A549 (cell line): Measurements from ENCODE around the gene HES3. TPM values are rescaled to one million over a fixed set of nuclear protein-coding genes. Genes with fewer than 3 reads are reported as not detected.

Experiments
- ATAC-seq, 2 experiments: fragments of 200-7000 bp in 1 of 2; fragments of >200 bp in 1 of 2; cut with Nextera tagmentation in 1 of 2; cut with Tn5 transposase in 1 of 2; 3 replicates each; pipeline versions ENCODE4 v1.8.0 to v1.9.1; 2018 to 2020; ENCODE audit warnings: mild to moderate bottlenecking in 1 of 2, moderate library complexity in 1 of 2
- CTCF ChIA-PET: fragments of 300-600 bp; sonication (Branson Sonifier 250); formaldehyde crosslinking; extraction: SDS; loops from one replicate; lab custom pipeline; 2021; ENCODE audit warnings: antibody characterized with exemption, inconsistent platforms; lab: Yijun Ruan, JAX
- POLR2A ChIA-PET: fragments of 350-600 bp; formaldehyde crosslinking; extraction: SDS; loops from one replicate; lab custom pipeline; 2021; ENCODE audit warnings: antibody characterized with exemption, inconsistent platforms; lab: Yijun Ruan, JAX
- DNase-seq, 2 experiments: peaks; one replicate each; pipeline versions ENCODE4 v3.0.0 to v3.0.0-alpha.2; 2011 to 2016; ENCODE audit warnings: low read depth in 1 of 2, low spot score in 1 of 2
- FAIRE-seq: peaks from 2 replicates; lab custom pipeline; 2011; peaks lifted over from hg19 to GRCh38; lab: Jason Lieb, UNC
- H3K27ac ChIP-seq, 2 experiments: fragments of >200 bp; sonication (Bioruptor Twin); formaldehyde crosslinking; 3 replicates each; pipeline ENCODE4 v1.5.1; 2016 to 2017
- H3K4me1 ChIP-seq: fragments of >200 bp; sonication (Bioruptor Twin); formaldehyde crosslinking; 3 replicates; pipeline ENCODE4 v1.6.1; 2016
- H3K4me2 ChIP-seq: fragments of >200 bp; sonication (Bioruptor Twin); formaldehyde crosslinking; 3 replicates; pipeline ENCODE4 v1.6.1; 2016
- H3K4me3 ChIP-seq: fragments of >200 bp; sonication (Bioruptor Twin); formaldehyde crosslinking; 3 replicates; pipeline ENCODE4 v1.5.1; 2016
- H3K9me3 ChIP-seq: fragments of >200 bp; sonication (Bioruptor Twin); formaldehyde crosslinking; 3 replicates; pipeline ENCODE4 v1.6.1; 2016
- CHD4 ChIP-seq: fragments of 200-600 bp; sonication (generic); IDR thresholded peaks from 2 replicates; pipeline ENCODE4 v1.6.1; 2016; ENCODE audit warnings: antibody characterized with exemption, mild to moderate bottlenecking, borderline replicate concordance
- EHMT2 ChIP-seq: fragments of 200-600 bp; sonication (generic); IDR thresholded peaks from 2 replicates; pipeline ENCODE4 v1.6.1; 2016; ENCODE audit warnings: antibody characterized with exemption, low read depth, mild to moderate bottlenecking, moderate library complexity
- FOSB ChIP-seq: fragments of 250-450 bp; sonication (Bioruptor Pico); IDR thresholded peaks from 2 replicates; pipeline ENCODE4 v1.5.0; 2020; ENCODE audit warnings: mild to moderate bottlenecking, moderate library complexity
- FOSL2 ChIP-seq, 2 experiments: fragments of 450-650 bp in 1 of 2; fragments of >200 bp in 1 of 2; sonication (Bioruptor Twin) in 1 of 2; formaldehyde crosslinking; IDR thresholded peaks; 2 replicates each; pipeline versions ENCODE4 v1.5.0 to v1.6.1; 2016 to 2020; ENCODE audit warnings: mild to moderate bottlenecking in 1 of 2, moderate library complexity in 1 of 2
- FOXS1 ChIP-seq: fragments of 250-450 bp; sonication (Bioruptor Pico); IDR thresholded peaks from 2 replicates; pipeline ENCODE4 v1.5.0; 2020; ENCODE audit warnings: mild to moderate bottlenecking, moderate library complexity
- HOXA7 ChIP-seq: fragments of 250-450 bp; sonication (Bioruptor Pico); IDR thresholded peaks from 2 replicates; pipeline ENCODE4 v1.5.0; 2020; ENCODE audit warnings: mild to moderate bottlenecking, moderate library complexity
- HOXB5 ChIP-seq: fragments of 250-450 bp; sonication (Bioruptor Pico); IDR thresholded peaks from 2 replicates; pipeline ENCODE4 v1.5.0; 2020; ENCODE audit warnings: mild to moderate bottlenecking, moderate library complexity
- JUN ChIP-seq, 2 experiments: fragments of >200 bp; sonication (Bioruptor Twin); formaldehyde crosslinking; IDR thresholded peaks; 2 replicates in 1 of 2; 3 replicates in 1 of 2; pipeline ENCODE4 v1.6.1; 2016 to 2017
- JUNB ChIP-seq: fragments of >200 bp; sonication (Bioruptor Twin); formaldehyde crosslinking; IDR thresholded peaks from 2 replicates; pipeline ENCODE4 v1.6.1; 2016
- KDM1A ChIP-seq: fragments of 200-600 bp; sonication (generic); IDR thresholded peaks from 2 replicates; pipeline ENCODE4 v1.6.1; 2016; ENCODE audit warnings: low read depth, mild to moderate bottlenecking
- KDM5A ChIP-seq: fragments of 200-600 bp; sonication (generic); IDR thresholded peaks from 2 replicates; pipeline ENCODE4 v1.6.1; 2016; ENCODE audit warnings: antibody characterized with exemption, mild to moderate bottlenecking
- MAFK ChIP-seq: fragments of 450-650 bp; IDR thresholded peaks from 2 replicates; pipeline ENCODE4 v1.6.1; 2014; ENCODE audit not compliant: partially characterized antibody
- MAZ ChIP-seq: fragments of 150-350 bp; IDR thresholded peaks from 2 replicates; pipeline ENCODE4 v1.6.1; 2014; ENCODE audit warnings: antibody characterized with exemption, low read depth, low read length, borderline replicate concordance
- RAD21 ChIP-seq, 2 experiments: fragments of >200 bp in 1 of 2; sonication (Bioruptor Twin) in 1 of 2; formaldehyde crosslinking in 1 of 2; IDR thresholded peaks in 1 of 2; conservative IDR thresholded peaks in 1 of 2; 2 replicates in 1 of 2; 3 replicates in 1 of 2; pipeline ENCODE4 v1.6.1; 2012 to 2018; ENCODE audit warnings: inconsistent platforms in 1 of 2
- RFX5 ChIP-seq: fragments of 450-650 bp; IDR thresholded peaks from 2 replicates; pipeline ENCODE4 v1.7.1; 2014; ENCODE audit warnings: antibody characterized with exemption, mild to moderate bottlenecking, moderate library complexity
- SREBF2 ChIP-seq: fragments of 450-650 bp; IDR thresholded peaks from 2 replicates; pipeline ENCODE4 v1.6.1; 2014; ENCODE audit warnings: mild to moderate bottlenecking, moderate library complexity
- TP53 ChIP-seq: fragments of 250-450 bp; sonication (Bioruptor Pico); IDR thresholded peaks from 2 replicates; pipeline ENCODE4 v1.5.0; 2021; ENCODE audit warnings: mild to moderate bottlenecking, moderate library complexity
- ZSCAN20 ChIP-seq: fragments of 250-450 bp; sonication (Bioruptor Pico); IDR thresholded peaks from 2 replicates; pipeline ENCODE4 v1.8.0; 2022; ENCODE audit warnings: mild to moderate bottlenecking, moderate library complexity
- WGBS: methylation state at CpG from one replicate; pipeline ENCODE4 v1.1.6; 2017; ENCODE audit errors: missing lambda C conversion rate; 5-methylcytosine and 5-hydroxymethylcytosine counted together
- polyA plus RNA-seq, 4 experiments: library from polyadenylated mRNA; depleted of rRNA in 3 of 4; stranded (reverse); fragments of >200 nt; fragmentation: RNase III in 1 of 4; extraction: RNeasy Plus Mini Kit Qiagen cat#74134 plus additional on column Dnase treatment in 1 of 4; gene quantifications; 2 replicates in 3 of 4; 3 replicates in 1 of 4; pipeline ENCODE4 v1.2.3, GENCODE V29; 2011 to 2017
- TF ChIP-seq, protein P1 (sequence below): fragments of >200 bp; sonication (Bioruptor Twin); formaldehyde crosslinking; IDR thresholded peaks from 3 replicates; pipeline ENCODE4 v1.5.1; 2016
- TF ChIP-seq, protein P2 (sequence below): fragments of >200 bp; sonication (Bioruptor Twin); formaldehyde crosslinking; IDR thresholded peaks from 3 replicates; pipeline ENCODE4 v1.6.1; 2016

HES3 gene
- polyA plus RNA-seq, 2 of the 4 experiments (the other 2 are of a cell fraction): not detected

DNA sequence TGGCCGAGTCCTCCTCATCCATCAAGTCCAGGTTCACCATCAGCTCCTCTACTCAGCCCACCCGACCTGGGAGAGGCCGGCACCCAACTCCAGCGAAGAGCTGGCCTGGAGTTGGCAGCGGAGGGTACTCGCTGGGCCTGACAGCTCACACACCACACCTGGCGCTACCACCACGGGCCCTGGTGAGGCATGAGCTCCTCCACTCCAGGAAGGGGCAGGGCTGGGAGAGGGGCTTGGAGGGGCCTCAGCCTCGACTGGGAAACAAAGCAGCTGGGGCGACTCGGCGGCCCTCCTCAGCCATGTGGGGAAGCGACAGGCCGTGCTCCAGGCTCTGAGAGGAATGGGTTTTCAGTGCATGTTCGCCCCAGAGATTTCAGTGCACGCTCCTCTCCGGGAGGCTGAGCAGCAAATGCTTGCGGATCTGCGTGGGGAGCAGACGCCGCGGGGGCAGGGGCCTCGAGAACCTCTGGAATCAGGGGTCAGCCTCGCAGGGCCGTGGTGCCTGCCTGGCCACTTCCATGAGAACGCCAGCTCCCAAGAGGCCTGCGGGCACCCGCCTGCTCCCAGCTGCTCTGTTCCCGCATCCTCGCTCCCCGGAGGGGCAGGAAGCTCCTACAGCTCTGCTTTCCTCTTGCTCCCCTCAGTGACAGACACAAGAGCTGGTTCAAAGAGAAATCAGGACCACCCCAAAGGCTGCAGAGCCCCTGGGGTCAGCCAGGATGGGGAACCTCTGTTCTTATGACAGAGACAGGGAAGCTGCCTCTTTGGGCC is 35.8 kb downstream of the HES3 start:
- WGBS: 94% methylated on average over 13 of the region's 31 CpGs
- DNase-seq: no peak
- Histone ChIP-seq H3K4me1 (no peaks in the 10 kb centered on the region), H3K9me3 (no peaks in the 10 kb centered on the region), H3K27ac (no peak overlapping the region), H3K4me3 (no peak overlapping the region), H3K4me2 (no peak overlapping the region)
- no peak for FAIRE-seq
- no peak for TF ChIP-seq SREBF2
- TF ChIP-seq KDM1A: no peak
- no peak for TF ChIP-seq FOXS1 (CRISPR knock-in tag)
- TF ChIP-seq, protein P1, sequence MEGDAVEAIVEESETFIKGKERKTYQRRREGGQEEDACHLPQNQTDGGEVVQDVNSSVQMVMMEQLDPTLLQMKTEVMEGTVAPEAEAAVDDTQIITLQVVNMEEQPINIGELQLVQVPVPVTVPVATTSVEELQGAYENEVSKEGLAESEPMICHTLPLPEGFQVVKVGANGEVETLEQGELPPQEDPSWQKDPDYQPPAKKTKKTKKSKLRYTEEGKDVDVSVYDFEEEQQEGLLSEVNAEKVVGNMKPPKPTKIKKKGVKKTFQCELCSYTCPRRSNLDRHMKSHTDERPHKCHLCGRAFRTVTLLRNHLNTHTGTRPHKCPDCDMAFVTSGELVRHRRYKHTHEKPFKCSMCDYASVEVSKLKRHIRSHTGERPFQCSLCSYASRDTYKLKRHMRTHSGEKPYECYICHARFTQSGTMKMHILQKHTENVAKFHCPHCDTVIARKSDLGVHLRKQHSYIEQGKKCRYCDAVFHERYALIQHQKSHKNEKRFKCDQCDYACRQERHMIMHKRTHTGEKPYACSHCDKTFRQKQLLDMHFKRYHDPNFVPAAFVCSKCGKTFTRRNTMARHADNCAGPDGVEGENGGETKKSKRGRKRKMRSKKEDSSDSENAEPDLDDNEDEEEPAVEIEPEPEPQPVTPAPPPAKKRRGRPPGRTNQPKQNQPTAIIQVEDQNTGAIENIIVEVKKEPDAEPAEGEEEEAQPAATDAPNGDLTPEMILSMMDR: no peak
- no peak for TF ChIP-seq FOSB
- TF ChIP-seq TP53 (CRISPR knock-in tag): no peak
- TF ChIP-seq, protein P2, sequence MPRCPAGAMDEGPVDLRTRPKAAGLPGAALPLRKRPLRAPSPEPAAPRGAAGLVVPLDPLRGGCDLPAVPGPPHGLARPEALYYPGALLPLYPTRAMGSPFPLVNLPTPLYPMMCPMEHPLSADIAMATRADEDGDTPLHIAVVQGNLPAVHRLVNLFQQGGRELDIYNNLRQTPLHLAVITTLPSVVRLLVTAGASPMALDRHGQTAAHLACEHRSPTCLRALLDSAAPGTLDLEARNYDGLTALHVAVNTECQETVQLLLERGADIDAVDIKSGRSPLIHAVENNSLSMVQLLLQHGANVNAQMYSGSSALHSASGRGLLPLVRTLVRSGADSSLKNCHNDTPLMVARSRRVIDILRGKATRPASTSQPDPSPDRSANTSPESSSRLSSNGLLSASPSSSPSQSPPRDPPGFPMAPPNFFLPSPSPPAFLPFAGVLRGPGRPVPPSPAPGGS: no peak
- TF ChIP-seq EHMT2: no peak
- no peak for TF ChIP-seq JUNB
- POLR2A ChIA-PET: no interaction called here
- CTCF ChIA-PET: interaction anchor here (1.4 to 3.9 kb wide), 2 partner anchors 29 to 33 kb away, joined by 3 to 17 read pairs; no protein-coding TSS in a partner anchor
- ATAC-seq: no peak

DNA sequence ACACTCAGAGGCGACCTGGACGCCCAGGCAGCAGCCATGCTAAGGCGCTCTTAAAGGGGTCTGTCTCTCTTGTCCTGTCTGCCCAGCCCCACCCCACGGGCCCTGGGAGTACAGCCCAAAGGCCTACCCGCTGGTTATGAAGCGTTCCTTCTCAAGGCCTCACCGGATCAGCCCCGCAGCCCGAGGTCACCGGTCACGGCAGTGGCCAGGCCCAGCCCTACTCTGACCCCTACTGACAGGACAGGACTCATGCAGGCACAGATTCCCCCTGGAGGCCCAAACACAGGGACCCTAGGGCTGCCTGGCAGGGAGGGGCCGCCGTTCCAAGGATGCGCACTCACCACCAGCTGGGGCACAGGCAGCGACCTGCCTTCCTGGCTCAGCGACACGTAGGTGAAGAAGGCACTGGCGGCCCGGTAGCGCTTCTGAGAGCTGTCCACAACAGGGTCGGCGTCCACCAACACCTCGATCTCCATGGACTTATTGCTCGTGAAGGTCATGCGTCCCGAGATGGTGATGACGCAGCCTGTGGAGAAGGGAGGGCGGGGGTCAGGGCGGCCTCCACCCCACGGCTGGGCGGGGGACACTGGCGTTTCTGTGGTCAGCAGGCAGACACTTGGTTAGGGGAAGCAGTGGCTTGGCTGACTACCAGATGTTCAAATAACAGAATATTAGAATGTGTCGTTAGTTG is 36.9 kb downstream of the HES3 start:
- ATAC-seq: peak; percentile 68 to 85; a peak in 5 of 6 replicates
- no peaks in the 10 kb centered on the region for H3K4me1 ChIP-seq
- no peaks in the 10 kb centered on the region for H3K9me3 ChIP-seq
- ChIA-PET CTCF (interaction anchor here (1.3 to 3.9 kb wide), 4 partner anchors 17 to 62 kb away, joined by 3 to 17 read pairs (median 4); no protein-coding TSS in a partner anchor), POLR2A (no interaction called here)
- no peak for TF ChIP-seq MAZ
- TF ChIP-seq HOXA7 (CRISPR knock-in tag): no peak
- TF ChIP-seq RFX5: no peak
- TF ChIP-seq FOSL2 (IDR thresholded peaks at IDR 0.05): no peak
- TF ChIP-seq FOSL2 (CRISPR knock-in tag; IDR thresholded peaks at IDR 0.05): no peak
- no peak for TF ChIP-seq CHD4
- no peak for TF ChIP-seq MAFK
- no peak for TF ChIP-seq JUN (IDR thresholded peaks at IDR 0.05)
- TF ChIP-seq, protein P1: 0 out of 3 replicates have a peak, but pooled peaks have one; percentile 11
- peak; percentile 13 to 22; a peak in 1 of 5 replicates for TF ChIP-seq RAD21 (conservative IDR thresholded peaks at IDR 0.05 in 1 of 2, IDR thresholded peaks at IDR 0.05 in 1 of 2)
- TF ChIP-seq ZSCAN20 (CRISPR knock-in tag): no peak
- no peak for TF ChIP-seq KDM5A
- TF ChIP-seq HOXB5 (CRISPR knock-in tag): no peak
- 68% methylated on average over 12 of the region's 33 CpGs for WGBS
- no peak overlapping the region for H3K4me3 ChIP-seq
- FAIRE-seq: no peak
- H3K27ac ChIP-seq: no peak overlapping the region
- H3K4me2 ChIP-seq: no peak overlapping the region
- peak; percentile 23 to 35 for DNase-seq
